Neural progenitor cell (in vitro differentiated cells): ENCODE measurements around the gene TSPOAP1.

Experiments used
- CTCF ChIP-seq: fragments of 200-600 bp; sonication (generic); IDR thresholded peaks from 2 replicates; pipeline ENCODE4 v1.5.1; 2017; ENCODE audit warnings: antibody characterized with exemption, mild to moderate bottlenecking
- EZH2 ChIP-seq: fragments of 200-600 bp; sonication (generic); IDR thresholded peaks from 2 replicates; pipeline ENCODE4 v1.6.1; 2017; ENCODE audit warnings: antibody characterized with exemption, mild to moderate bottlenecking, moderate library complexity
- EZH2phosphoT487 ChIP-seq: fragments of 200-600 bp; sonication (generic); IDR thresholded peaks from 2 replicates; pipeline ENCODE4 v1.6.1; 2017; ENCODE audit warnings: antibody characterized with exemption

- TF ChIP-seq CTCF (no peak), EZH2 (no peak), EZH2phosphoT487 (no peak)
These were observed 1.4 kb upstream of the TSPOAP1 start for GRCh38 chr17:58329810-58330537.
